Erythroblast (primary cell): ENCODE results near the gene MAPK14.
A peak's percentile ranks its signal among the peaks of the same experiment; 100 is the strongest.

Experiments used
- DNase-seq, 2 experiments: peaks; one replicate each; lab custom pipeline; 2025; lab: John Stamatoyannopoulos, UW
- GATA1 ChIP-seq: IDR thresholded peaks from 2 replicates; pipeline ENCODE4 v1.6.1; 2011; ENCODE audit warnings: low read depth, mild to moderate bottlenecking, control low read depth, low read length, moderate library complexity
- POLR2A ChIP-seq: IDR thresholded peaks from 2 replicates; pipeline ENCODE4 v1.6.1; 2011; ENCODE audit warnings: mild to moderate bottlenecking, low read length

Gene MAPK14

GRCh38 chr6:36130667-36131510 lies 103.3 kb downstream of the MAPK14 start:
- DNase-seq: peak in 1 of 2 experiments; percentile 41
- no peak for TF ChIP-seq POLR2A
- TF ChIP-seq GATA1: no peak

GRCh38 chr6:36131511-36132245 lies 104.1 kb downstream of the MAPK14 start:
- peak; percentile 64 to 67 for DNase-seq

GRCh38 chr6:36132246-36132895 lies 104.8 kb downstream of the MAPK14 start:
- DNase-seq: no peak
- TF ChIP-seq POLR2A: no peak
- TF ChIP-seq GATA1: no peak

More at GRCh38 chr6:36131511-36132245, 104.1 kb downstream of the MAPK14 start:
- TF ChIP-seq POLR2A: no peak
- peak; percentile 31 for TF ChIP-seq GATA1

- DNase-seq: no peak
- no peak for TF ChIP-seq POLR2A
- no peak for TF ChIP-seq GATA1
Measured at GRCh38 chr6:36133148-36133547, 105.5 kb downstream of the MAPK14 start.

GRCh38 chr6:36133912-36134311 lies 106.3 kb downstream of the MAPK14 start:
- DNase-seq: no peak
- TF ChIP-seq GATA1 (no peak), POLR2A (no peak)

GRCh38 chr6:36135053-36135731 lies 107.6 kb downstream of the MAPK14 start:
- no peak for TF ChIP-seq GATA1
- DNase-seq: no peak

GRCh38 chr6:36136034-36136433 lies 108.4 kb downstream of the MAPK14 start:
- TF ChIP-seq POLR2A (no peak), GATA1 (no peak)
- no peak for DNase-seq

- TF ChIP-seq POLR2A (no peak), GATA1 (no peak)
- no peak for DNase-seq
Measured at GRCh38 chr6:36136551-36136950, 108.9 kb downstream of the MAPK14 start.

- DNase-seq: no peak
- TF ChIP-seq GATA1 (no peak), POLR2A (no peak)
Measured at GRCh38 chr6:36138667-36139066, 111.1 kb downstream of the MAPK14 start.

GRCh38 chr6:36139431-36139830 lies 111.8 kb downstream of the MAPK14 start:
- DNase-seq: peak; percentile 48
- no peak for TF ChIP-seq GATA1
- TF ChIP-seq POLR2A: no peak

GRCh38 chr6:36139991-36140710 lies 112.5 kb downstream of the MAPK14 start:
- DNase-seq: peak; percentile 23 to 46
- TF ChIP-seq GATA1 (no peak), POLR2A (no peak)

GRCh38 chr6:36141091-36141490 lies 113.5 kb downstream of the MAPK14 start:
- TF ChIP-seq POLR2A (no peak), GATA1 (no peak)
- DNase-seq: no peak

- DNase-seq: no peak
- TF ChIP-seq POLR2A (no peak), GATA1 (no peak)
Measured at GRCh38 chr6:36141961-36142360, 114.4 kb downstream of the MAPK14 start.
